HEK293 (cell line): ENCODE data around the gene NKPD1.

Experiments used
- TCF7L2 ChIP-seq: IDR thresholded peaks from 2 replicates; pipeline ENCODE4 v1.6.1; 2011; ENCODE audit warnings: low read depth, mild to moderate bottlenecking, inconsistent platforms, low read length, moderate library complexity, borderline replicate concordance
- ZNF140 ChIP-seq: fragments of 450-650 bp; formaldehyde crosslinking; IDR thresholded peaks from 2 replicates; pipeline ENCODE4 v1.5.1; 2016; ENCODE audit warnings: missing biosample characterization, missing genetic modification characterization
- ZNF24 ChIP-seq: fragments of 450-650 bp; formaldehyde crosslinking; IDR thresholded peaks from 2 replicates; pipeline ENCODE4 v1.5.1; 2016; ENCODE audit warnings: missing biosample characterization, missing genetic modification characterization
- ZNF274 ChIP-seq, 2 experiments: fragments of 200-500 bp in 1 of 2; fragments of 450-650 bp in 1 of 2; sonication (Bioruptor generic) in 1 of 2; formaldehyde crosslinking in 1 of 2; IDR thresholded peaks; 2 replicates each; pipeline versions ENCODE4 v1.5.1 to v1.6.1; 2014 to 2016; ENCODE audit warnings: borderline replicate concordance in 1 of 2, inconsistent platforms in 1 of 2, low read length in 1 of 2, missing biosample characterization in 1 of 2, missing genetic modification characterization in 1 of 2

- TF ChIP-seq ZNF140 (tag by site-specific recombination) (no peak), TCF7L2 (no peak), ZNF274 (IDR thresholded peaks at IDR 0.05; ENCODE audit: low read length) (no peak), ZNF274 (tag by site-specific recombination; IDR thresholded peaks at IDR 0.05; ENCODE audit: borderline replicate concordance) (no peak), ZNF24 (tag by site-specific recombination) (no peak)
These were observed 38.9 kb downstream of the NKPD1 start for GRCh38 chr19:45121827-45122345.
